ENCODE results near the gene NUDT16. TPM values are rescaled to one million over a fixed set of nuclear protein-coding genes. Genes with fewer than 3 reads are reported as not detected.
A peak's percentile ranks its signal among the peaks of the same experiment; 100 is the strongest.

Gene NUDT16
- polyA plus RNA-seq, 1 donor (not counting 4 experiments of a cell fraction or from before 2014, with no cell fraction given): 6.9 TPM

DNA sequence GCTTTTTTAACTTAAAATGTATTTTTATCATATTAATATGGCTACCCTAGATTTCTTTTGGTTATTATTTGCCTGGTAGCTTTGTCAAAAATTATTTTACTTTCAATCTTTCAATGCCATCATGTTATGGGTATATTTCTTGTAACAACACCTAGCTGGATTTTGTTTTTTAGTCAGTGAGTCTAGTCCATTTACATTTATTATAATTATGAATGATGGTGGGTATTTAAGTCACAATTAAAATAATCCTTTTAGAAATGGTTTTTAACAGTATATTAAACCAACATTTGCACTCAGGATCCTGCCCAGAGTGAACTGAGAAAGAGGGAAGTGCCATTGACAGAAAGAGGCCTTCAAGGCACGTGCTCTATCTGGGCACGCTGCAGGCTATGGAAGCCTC, 39.8 kb upstream of the NUDT16 start:
- Histone ChIP-seq H3K4me3 (ENCODE audit: control insufficient read depth in 2 of 3, extremely low read depth in 1 of 3, insufficient read depth in 2 of 3, low read depth in 1 of 3, low read length in 3 of 3) (no peak overlapping the region), H2AFZ (ENCODE audit: control insufficient read depth, low read length) (no peak overlapping the region), H3K9me3 (ENCODE audit: control insufficient read depth, low read depth, low read length) (no peaks in the 10 kb centered on the region), H3K9ac (ENCODE audit: control insufficient read depth, extremely low read depth, insufficient read depth, low read length) (no peak overlapping the region), H3K27ac (ENCODE audit: control insufficient read depth, insufficient read depth, low read length) (no peak overlapping the region), H3K4me1 (ENCODE audit: control insufficient read depth, extremely low read depth, insufficient read depth, low read length) (no peaks in the 10 kb centered on the region), H4K20me1 (ENCODE audit: control insufficient read depth, extremely low read depth, insufficient read depth, low read length) (no peaks in the 10 kb centered on the region), H3K79me2 (ENCODE audit: control insufficient read depth, insufficient read depth, low read length) (no peaks in the 10 kb centered on the region), H3K9me1 (ENCODE audit: control insufficient read depth, extremely low read depth, insufficient read depth, low read length) (no peaks in the 10 kb centered on the region), H3K4me2 (ENCODE audit: control insufficient read depth, extremely low read depth, insufficient read depth, low read depth, low read length) (no peak overlapping the region), H3K36me3 (ENCODE audit: control insufficient read depth in 2 of 2, extremely low read depth in 1 of 2, insufficient read depth in 2 of 2, low read length in 2 of 2) (no peaks in the 10 kb centered on the region), H3K27me3 (ENCODE audit: control insufficient read depth, extremely low read depth, insufficient read depth, low read length) (no peaks in the 10 kb centered on the region)
- FAIRE-seq (no peak), DNase-seq (ENCODE audit: low read depth, low spot score) (no peak)
- dilution Hi-C loops (cut with MboI; ENCODE audit: extremely low pct_ligation_motif_present, low sequenced_read_pairs): no loop called here
- TF ChIP-seq EZH2 (IDR thresholded peaks at IDR 0.05; ENCODE audit: low read length) (no peak), CTCF (optimal IDR thresholded peaks at IDR 0.05 in 1 of 3, IDR thresholded peaks at IDR 0.05 in 1 of 3, conservative IDR thresholded peaks at IDR 0.05 in 1 of 3; ENCODE audit: extremely low read depth in 1 of 3, insufficient read depth in 2 of 3, low read length in 3 of 3) (no peak)

- TF ChIP-seq CTCF (optimal IDR thresholded peaks at IDR 0.05 in 1 of 3, IDR thresholded peaks at IDR 0.05 in 1 of 3, conservative IDR thresholded peaks at IDR 0.05 in 1 of 3; ENCODE audit: extremely low read depth in 1 of 3, insufficient read depth in 2 of 3, low read length in 3 of 3): no peak
- no peak for TF ChIP-seq EZH2 (IDR thresholded peaks at IDR 0.05; ENCODE audit: low read length)
- no peaks in the 10 kb centered on the region for H3K9me3 ChIP-seq (ENCODE audit: control insufficient read depth, low read depth, low read length)
- no peaks in the 10 kb centered on the region for H3K9me1 ChIP-seq (ENCODE audit: control insufficient read depth, extremely low read depth, insufficient read depth, low read length)
- dilution Hi-C loops (cut with MboI; ENCODE audit: extremely low pct_ligation_motif_present, low sequenced_read_pairs): no loop called here
- H3K27ac ChIP-seq (ENCODE audit: control insufficient read depth, insufficient read depth, low read length): no peak overlapping the region
- peak overlapping the region; percentile 0 for H3K4me2 ChIP-seq (ENCODE audit: control insufficient read depth, extremely low read depth, insufficient read depth, low read depth, low read length)
- no peaks in the 10 kb centered on the region for H3K27me3 ChIP-seq (ENCODE audit: control insufficient read depth, extremely low read depth, insufficient read depth, low read length)
- no peak overlapping the region for H3K4me3 ChIP-seq (ENCODE audit: control insufficient read depth in 2 of 3, extremely low read depth in 1 of 3, insufficient read depth in 2 of 3, low read depth in 1 of 3, low read length in 3 of 3)
- DNase-seq (ENCODE audit: low read depth, low spot score) (no peak), FAIRE-seq (no peak)
- no peaks in the 10 kb centered on the region for H3K79me2 ChIP-seq (ENCODE audit: control insufficient read depth, insufficient read depth, low read length)
- no peaks in the 10 kb centered on the region for H3K36me3 ChIP-seq (ENCODE audit: control insufficient read depth in 2 of 2, extremely low read depth in 1 of 2, insufficient read depth in 2 of 2, low read length in 2 of 2)
- no peaks in the 10 kb centered on the region for H4K20me1 ChIP-seq (ENCODE audit: control insufficient read depth, extremely low read depth, insufficient read depth, low read length)
- no peak overlapping the region for H3K9ac ChIP-seq (ENCODE audit: control insufficient read depth, extremely low read depth, insufficient read depth, low read length)
- H2AFZ ChIP-seq (ENCODE audit: control insufficient read depth, low read length): no peak overlapping the region
- peaks cover 18% of the 10 kb centered on the region for H3K4me1 ChIP-seq (ENCODE audit: control insufficient read depth, extremely low read depth, insufficient read depth, low read length)
Observed at GRCh38 chr3:131348911-131349310, 32.7 kb upstream of the NUDT16 start.
